HCT116 (cell line): ENCODE measurements around the gene SCP2. TPM values are rescaled to one million over a fixed set of nuclear protein-coding genes. Genes with fewer than 3 reads are reported as not detected.

Experiments
- ATAC-seq: fragments of 200-7000 bp; cut with Tn5 transposase; 2 replicates; pipeline ENCODE4 v1.9.1; 2020; ENCODE audit warnings: mild to moderate bottlenecking, moderate library complexity
- BruUV-seq: library from RNA; stranded (reverse); fragments of 400-500 nt; replicated peaks from 2 replicates; lab custom pipeline; 2021; lab: Mats Ljungman, UMichigan
- CTCF ChIA-PET: fragments of 300-600 bp; sonication (Branson Sonifier 250); formaldehyde crosslinking; loops from one replicate; lab custom pipeline; 2021; ENCODE audit warnings: antibody characterized with exemption; lab: Charles Lee
- POLR2A ChIA-PET: fragments of 300-600, 350-600 bp; sonication (Branson Sonifier 250); formaldehyde crosslinking; loops from one replicate; lab custom pipeline; 2021; ENCODE audit warnings: antibody characterized with exemption; lab: Charles Lee
- RAD21 ChIA-PET, 2 experiments: fragments of 300-600 bp; sonication (Branson Sonifier 250); formaldehyde crosslinking; loops; one replicate each; lab custom pipeline; 2023; ENCODE audit warnings: low total read pairs in 2 of 2; ENCODE audit not compliant: uncharacterized antibody in 2 of 2, unreplicated experiment in 2 of 2, low non-redundant PET in 1 of 2; lab: Charles Lee
- DNase-seq: peaks from one replicate; pipeline ENCODE4 v3.0.0-alpha.2; 2010; ENCODE audit warnings: low read depth, low spot score
- H2AFZ ChIP-seq: fragments of 200-600 bp; shearing (Covaris generic), sonication (generic); 2 replicates; pipeline ENCODE4 v1.6.1; 2017; ENCODE audit warnings: low read depth, mixed run types, mixed read lengths, antibody characterized with exemption, low read length; ENCODE audit not compliant: poor library complexity, severe bottlenecking
- H3K27ac ChIP-seq: 2 replicates; pipeline ENCODE4 v1.5.1; 2012; ENCODE audit warnings: low read depth, low read length
- H3K27me3 ChIP-seq: fragments of 200-600 bp; sonication (generic); 2 replicates; pipeline ENCODE4 v1.6.1; 2016; ENCODE audit warnings: mixed run types, low read length, mixed read lengths; ENCODE audit not compliant: insufficient read depth
- H3K36me3 ChIP-seq, 2 experiments: fragments of 200-500 bp in 1 of 2; fragments of 200-600 bp in 1 of 2; sonication (Bioruptor generic) in 1 of 2; sonication (generic) in 1 of 2; 2 replicates each; pipeline versions ENCODE4 v1.5.1 to v1.6.1; 2014 to 2016; ENCODE audit warnings: low read length in 2 of 2, inconsistent platforms in 1 of 2, mixed read lengths in 1 of 2, mixed run types in 1 of 2; ENCODE audit not compliant: insufficient read depth in 2 of 2, control insufficient read depth in 1 of 2
- H3K4me1 ChIP-seq, 2 experiments: fragments of 200-600 bp in 1 of 2; sonication (generic) in 1 of 2; 2 replicates each; pipeline versions ENCODE4 v1.5.1 to v1.6.1; 2012 to 2017; ENCODE audit warnings: low read length in 2 of 2, inconsistent platforms in 1 of 2, mild to moderate bottlenecking in 1 of 2, mixed read lengths in 1 of 2, mixed run types in 1 of 2, moderate library complexity in 1 of 2; ENCODE audit not compliant: insufficient read depth in 2 of 2, control insufficient read depth in 1 of 2
- H3K4me2 ChIP-seq: fragments of 200-600 bp; sonication (generic); 2 replicates; pipeline ENCODE4 v1.6.1; 2017; ENCODE audit warnings: mixed run types, low read length, mixed read lengths
- H3K4me3 ChIP-seq, 2 experiments: fragments of 200-600 bp in 1 of 2; sonication (generic) in 1 of 2; replicated peaks in 1 of 2; 2 replicates each; pipeline ENCODE4 v1.5.1; 2011 to 2016; ENCODE audit warnings: low read length in 2 of 2, control low read depth in 1 of 2, low read depth in 1 of 2, mild to moderate bottlenecking in 1 of 2, mixed read lengths in 1 of 2, mixed run types in 1 of 2
- H3K79me2 ChIP-seq: fragments of 200-600 bp; sonication (generic); 2 replicates; pipeline ENCODE4 v1.6.1; 2017; ENCODE audit warnings: mild to moderate bottlenecking, mixed run types, low read length, moderate library complexity, mixed read lengths; ENCODE audit not compliant: insufficient read depth
- H3K9ac ChIP-seq: fragments of 200-600 bp; sonication (generic); 2 replicates; pipeline ENCODE4 v1.6.1; 2016; ENCODE audit warnings: low read length, mixed read lengths
- H3K9me2 ChIP-seq: fragments of 200-600 bp; sonication (generic), shearing (Covaris generic); 2 replicates; pipeline ENCODE4 v1.6.1; 2017; ENCODE audit warnings: mixed run types, mild to moderate bottlenecking, moderate library complexity; ENCODE audit not compliant: insufficient read depth
- H3K9me3 ChIP-seq, 2 experiments: fragments of 200-500 bp in 1 of 2; fragments of 200-600 bp in 1 of 2; sonication (Bioruptor generic) in 1 of 2; sonication (generic) in 1 of 2; 2 replicates each; pipeline ENCODE4 v1.6.1; 2014 to 2017; ENCODE audit warnings: low read length in 2 of 2, mixed read lengths in 2 of 2, inconsistent platforms in 1 of 2, low read depth in 1 of 2, mild to moderate bottlenecking in 1 of 2, mixed run types in 1 of 2, moderate library complexity in 1 of 2; ENCODE audit not compliant: control insufficient read depth in 1 of 2, insufficient read depth in 1 of 2
- H4K20me1 ChIP-seq: fragments of 200-600 bp; sonication (generic), shearing (Covaris generic); 2 replicates; pipeline ENCODE4 v1.6.1; 2017; ENCODE audit warnings: mixed run types, mild to moderate bottlenecking, moderate library complexity; ENCODE audit not compliant: insufficient read depth
- CBX3 ChIP-seq: IDR thresholded peaks from 2 replicates; pipeline ENCODE4 v1.6.1; 2012; ENCODE audit warnings: low read depth
- CEBPB ChIP-seq: IDR thresholded peaks from 2 replicates; pipeline ENCODE4 v1.6.1; 2012; ENCODE audit warnings: low read depth
- EGR1 ChIP-seq: IDR thresholded peaks from 2 replicates; pipeline ENCODE4 v1.6.1; 2012; ENCODE audit warnings: low read depth
- EZH2phosphoT487 ChIP-seq: fragments of 200-600 bp; IDR thresholded peaks from 2 replicates; pipeline ENCODE4 v1.6.1; 2018; ENCODE audit warnings: antibody characterized with exemption, borderline replicate concordance
- JUND ChIP-seq: IDR thresholded peaks from 2 replicates; pipeline ENCODE4 v1.6.1; 2012
- POLR2A ChIP-seq: IDR thresholded peaks from 2 replicates; pipeline ENCODE4 v1.7.0; 2011; ENCODE audit warnings: borderline replicate concordance; ENCODE audit not compliant: insufficient read depth, insufficient read length; ENCODE audit errors: extremely low read depth
- RAD21 ChIP-seq: IDR thresholded peaks from 2 replicates; pipeline ENCODE4 v1.6.1; 2012; ENCODE audit warnings: low read depth, mild to moderate bottlenecking
- SIN3A ChIP-seq: IDR thresholded peaks from 2 replicates; pipeline ENCODE4 v1.6.1; 2012; ENCODE audit warnings: low read depth
- SP1 ChIP-seq: IDR thresholded peaks from 2 replicates; pipeline ENCODE4 v1.6.1; 2012; ENCODE audit warnings: low read depth
- TCF7L2 ChIP-seq: IDR thresholded peaks from 2 replicates; pipeline ENCODE4 v1.7.0; 2011; ENCODE audit warnings: borderline replicate concordance, inconsistent platforms; ENCODE audit not compliant: insufficient read depth, insufficient read length; ENCODE audit errors: extremely low read depth
- ZNF274 ChIP-seq: fragments of 200-500 bp; sonication (Bioruptor generic); IDR thresholded peaks from 2 replicates; pipeline ENCODE4 v1.6.1; 2014; ENCODE audit warnings: mild to moderate bottlenecking, low read depth, low read length, inconsistent platforms
- intact Hi-C: fragments of 100-400 bp; cut with micrococcal nuclease; formaldehyde crosslinking; loops from 2 replicates; pipeline ENCODE4 v1.10.0; 2022
- total RNA-seq: library from RNA; stranded (reverse); gene quantifications from one replicate; pipeline ENCODE4 v1.2.1, GENCODE V29; 2021; ENCODE audit not compliant: unreplicated experiment
- TF ChIP-seq, protein P1 (sequence below): IDR thresholded peaks from 2 replicates; pipeline ENCODE4 v1.6.1; 2011; ENCODE audit warnings: mild to moderate bottlenecking, low read length, moderate library complexity; ENCODE audit not compliant: insufficient replicate concordance; ENCODE audit errors: extremely low read depth

Gene SCP2
- total RNA-seq, 1 experiment from 2014 or later, result 62.0 TPM

- ChIA-PET POLR2A (no interaction called here), RAD21 (no interaction called here), CTCF (no interaction called here)
- DNase-seq, result no peak
- Histone ChIP-seq H3K4me3 (no peak overlapping the region), H3K36me3 (no peaks in the 10 kb centered on the region), H3K9me3 (no peaks in the 10 kb centered on the region), H3K27me3 (no peaks in the 10 kb centered on the region), H3K79me2 (no peaks in the 10 kb centered on the region), H2AFZ (no peak overlapping the region), H3K9ac (no peak overlapping the region), H3K9me2 (no peaks in the 10 kb centered on the region), H3K27ac (no peak overlapping the region), H4K20me1 (no peaks in the 10 kb centered on the region), H3K4me2 (no peak overlapping the region), H3K4me1 (no peaks in the 10 kb centered on the region)
- BruUV-seq, result no TSS peak
- TF ChIP-seq, protein P1, sequence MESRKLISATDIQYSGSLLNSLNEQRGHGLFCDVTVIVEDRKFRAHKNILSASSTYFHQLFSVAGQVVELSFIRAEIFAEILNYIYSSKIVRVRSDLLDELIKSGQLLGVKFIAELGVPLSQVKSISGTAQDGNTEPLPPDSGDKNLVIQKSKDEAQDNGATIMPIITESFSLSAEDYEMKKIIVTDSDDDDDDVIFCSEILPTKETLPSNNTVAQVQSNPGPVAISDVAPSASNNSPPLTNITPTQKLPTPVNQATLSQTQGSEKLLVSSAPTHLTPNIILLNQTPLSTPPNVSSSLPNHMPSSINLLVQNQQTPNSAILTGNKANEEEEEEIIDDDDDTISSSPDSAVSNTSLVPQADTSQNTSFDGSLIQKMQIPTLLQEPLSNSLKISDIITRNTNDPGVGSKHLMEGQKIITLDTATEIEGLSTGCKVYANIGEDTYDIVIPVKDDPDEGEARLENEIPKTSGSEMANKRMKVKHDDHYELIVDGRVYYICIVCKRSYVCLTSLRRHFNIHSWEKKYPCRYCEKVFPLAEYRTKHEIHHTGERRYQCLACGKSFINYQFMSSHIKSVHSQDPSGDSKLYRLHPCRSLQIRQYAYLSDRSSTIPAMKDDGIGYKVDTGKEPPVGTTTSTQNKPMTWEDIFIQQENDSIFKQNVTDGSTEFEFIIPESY, result no peak
- no peak for TF ChIP-seq ZNF274
- no peak for TF ChIP-seq CEBPB
- no peak for TF ChIP-seq POLR2A
- TF ChIP-seq SIN3A, result no peak
- no peak for TF ChIP-seq CBX3
- TF ChIP-seq RAD21, result no peak
- TF ChIP-seq EGR1, result no peak
- no peak for TF ChIP-seq JUND
- no peak for TF ChIP-seq TCF7L2
- no peak for TF ChIP-seq SP1
- no peak for TF ChIP-seq EZH2phosphoT487
- intact Hi-C loops, result no loop called here
- no peak for ATAC-seq
These were observed 27.6 kb upstream of the SCP2 start for GRCh38 chr1:52899445-52899894.
